Type B pancreatic cell (in vitro differentiated cells): Measurements from ENCODE around the gene NAMPT. TPM values are rescaled to one million over a fixed set of nuclear protein-coding genes. Genes with fewer than 3 reads are reported as not detected.
A peak's percentile ranks its signal among the peaks of the same experiment; 100 is the strongest.

Experiments used
- DNase-seq: peaks from one replicate; pipeline ENCODE4 v3.0.0; 2021; ENCODE audit warnings: mixed read lengths; ENCODE audit not compliant: unreplicated experiment; ENCODE audit errors: extremely low spot score
- H3K27ac Mint-ChIP-seq: 2 replicates; pipeline ENCODE4 v1.8.0; 2021; ENCODE audit warnings: mild to moderate bottlenecking, mixed read lengths
- H3K27me3 Mint-ChIP-seq: 2 replicates; pipeline ENCODE4 v1.8.0; 2021; ENCODE audit warnings: mixed read lengths
- H3K36me3 Mint-ChIP-seq: 2 replicates; pipeline ENCODE4 v1.8.0; 2021; ENCODE audit warnings: mixed read lengths
- H3K4me1 Mint-ChIP-seq: one replicate; pipeline ENCODE4 v1.8.0; 2021; ENCODE audit warnings: mixed read lengths; ENCODE audit not compliant: unreplicated experiment
- H3K4me3 Mint-ChIP-seq: 2 replicates; pipeline ENCODE4 v1.8.0; 2021; ENCODE audit warnings: mild to moderate bottlenecking, mixed read lengths
- H3K9me3 Mint-ChIP-seq: 2 replicates; pipeline ENCODE4 v1.8.0; 2021; ENCODE audit warnings: mixed read lengths
- CTCF ChIP-seq: fragments of 200-600 bp; sonication (generic); conservative IDR thresholded peaks from 2 replicates; pipeline ENCODE4 v1.5.0; 2021; ENCODE audit warnings: antibody characterized with exemption, mild to moderate bottlenecking
- total RNA-seq: library from RNA; stranded (reverse); gene quantifications from 2 replicates; pipeline ENCODE4 v1.2.1, GENCODE V29; 2021; ENCODE audit warnings: low replicate concordance

Gene NAMPT
- total RNA-seq, 1 donor from 2014 or later = 60.0 TPM

DNA sequence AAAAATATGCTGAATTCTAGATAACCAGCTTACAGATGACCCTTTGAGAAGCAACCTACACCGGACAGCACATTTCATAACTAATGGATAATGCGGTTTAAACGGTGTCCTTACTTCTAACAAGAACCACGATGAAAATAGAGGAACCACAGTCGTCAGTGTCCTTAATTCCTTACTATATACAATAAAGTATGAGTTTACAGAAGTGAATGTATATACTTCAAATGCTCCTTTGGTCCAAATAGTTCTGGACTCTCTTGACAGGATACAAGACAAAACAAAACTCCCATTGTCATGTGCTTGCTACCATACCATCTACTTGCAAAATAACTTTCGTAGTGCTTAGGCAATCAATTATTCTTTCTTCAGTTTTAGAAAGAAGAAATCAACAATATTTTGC is 2.4 kb downstream of the NAMPT start:
- peaks cover 33% of the 10 kb centered on the region for H3K4me1 Mint-ChIP-seq
- H3K9me3 Mint-ChIP-seq = peaks cover 7% of the 10 kb centered on the region
- H3K27me3 Mint-ChIP-seq = no peaks in the 10 kb centered on the region
- H3K36me3 Mint-ChIP-seq = peaks cover 7% of the 10 kb centered on the region
- peak overlapping the region; percentile 46 for H3K4me3 Mint-ChIP-seq
- peak overlapping the region; percentile 27 for H3K27ac Mint-ChIP-seq
- no peak for DNase-seq
- TF ChIP-seq CTCF = no peak

GRCh38 chr7:106281585-106282318 is 3.0 kb downstream of the NAMPT start:
- Mint-ChIP-seq H3K9me3 (peaks cover 7% of the 10 kb centered on the region), H3K36me3 (peaks cover 7% of the 10 kb centered on the region), H3K27me3 (no peaks in the 10 kb centered on the region), H3K4me3 (peak overlapping the region; percentile 46), H3K27ac (no peak overlapping the region), H3K4me1 (peaks cover 33% of the 10 kb centered on the region)
- no peak for TF ChIP-seq CTCF
- DNase-seq = no peak

DNA sequence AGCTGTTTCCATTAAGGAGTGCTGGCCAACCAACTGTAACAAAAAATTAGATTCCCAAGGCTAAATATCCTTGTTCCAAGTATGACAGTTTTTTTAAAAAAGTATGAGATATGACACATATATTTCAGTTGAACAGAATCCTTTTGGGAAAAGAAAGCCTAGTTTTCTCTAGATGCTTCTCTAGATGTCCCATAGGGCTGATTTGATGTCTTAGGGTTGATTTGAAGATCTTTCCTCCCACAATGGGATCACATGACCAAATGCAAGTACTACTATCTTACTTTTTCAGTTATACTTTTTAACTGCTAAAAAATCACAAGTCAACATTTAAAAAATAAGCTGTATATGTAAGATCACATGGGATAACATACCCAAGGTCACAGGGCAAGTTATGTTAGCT is 3.7 kb downstream of the NAMPT start:
- Mint-ChIP-seq H3K4me3 (peak overlapping the region; percentile 37), H3K27ac (no peak overlapping the region), H3K36me3 (peaks cover 7% of the 10 kb centered on the region), H3K9me3 (peaks cover 7% of the 10 kb centered on the region), H3K27me3 (no peaks in the 10 kb centered on the region), H3K4me1 (peaks cover 31% of the 10 kb centered on the region)
- TF ChIP-seq CTCF = no peak
- no peak for DNase-seq

GRCh38 chr7:106279425-106280197 is 5.2 kb downstream of the NAMPT start:
- no peak for TF ChIP-seq CTCF
- Mint-ChIP-seq H3K36me3 (peaks cover 7% of the 10 kb centered on the region), H3K9me3 (peaks cover 7% of the 10 kb centered on the region), H3K4me1 (peaks cover 25% of the 10 kb centered on the region), H3K27ac (peak overlapping the region; percentile 23), H3K4me3 (no peak overlapping the region), H3K27me3 (no peaks in the 10 kb centered on the region)
- no peak for DNase-seq

GRCh38 chr7:106278695-106279094 is 6.1 kb downstream of the NAMPT start:
- peaks cover 21% of the 10 kb centered on the region for H3K4me1 Mint-ChIP-seq
- no peak for DNase-seq

More at GRCh38 chr7:106278695-106279094, 6.1 kb downstream of the NAMPT start:
- Mint-ChIP-seq H3K9me3 (peaks cover 7% of the 10 kb centered on the region), H3K4me3 (no peak overlapping the region), H3K27me3 (no peaks in the 10 kb centered on the region), H3K36me3 (peaks cover 8% of the 10 kb centered on the region), H3K27ac (no peak overlapping the region)
- TF ChIP-seq CTCF = no peak
